Thoracic aorta (tissue), 2 donors: ENCODE results near the gene DCTN3. TPM values are rescaled to one million over a fixed set of nuclear protein-coding genes. Genes with fewer than 3 reads are reported as not detected.

Experiments
- ATAC-seq: fragments of 150-250 bp; one replicate; pipeline ENCODE4 v1.8.0; 2017; ENCODE audit warnings: low read depth; ENCODE audit not compliant: insufficient number of reproducible peaks, low FRiP score
- DNase-seq: peaks from one replicate; pipeline ENCODE4 v3.0.0-alpha.2; 2020; ENCODE audit warnings: low spot score
- H3K27ac ChIP-seq, 2 donors: fragments of 200-600 bp; sonication (generic); 1 replicate in 1 of 2; 2 replicates in 1 of 2; pipeline ENCODE4 v1.5.1; 2016; ENCODE audit warnings: mild to moderate bottlenecking in 2 of 2, moderate library complexity in 2 of 2
- H3K27me3 ChIP-seq: fragments of 200-600 bp; sonication (generic); replicated peaks from 2 replicates; pipeline ENCODE4 v1.6.0; 2016; ENCODE audit warnings: mild to moderate bottlenecking; ENCODE audit not compliant: insufficient read depth
- H3K36me3 ChIP-seq: fragments of 200-600 bp; sonication (generic); one replicate; pipeline ENCODE4 v1.5.1; 2016
- H3K4me1 ChIP-seq, 2 donors: fragments of 200-600 bp; sonication (generic); 1 replicate in 1 of 2; 2 replicates in 1 of 2; pipeline versions ENCODE4 v1.5.1 to v1.6.0; 2016; ENCODE audit warnings: low read depth in 2 of 2, mild to moderate bottlenecking in 1 of 2; ENCODE audit not compliant: control insufficient read depth in 1 of 2
- H3K4me3 ChIP-seq: fragments of 200-600 bp; sonication (generic); 2 replicates; pipeline ENCODE4 v1.5.1; 2016; ENCODE audit warnings: mild to moderate bottlenecking
- H3K9me3 ChIP-seq: fragments of 200-600 bp; sonication (generic); 2 replicates; pipeline ENCODE4 v1.5.1; 2016
- total RNA-seq, 2 donors: library from RNA; depleted of rRNA; stranded (reverse); fragments of >200 nt; gene quantifications; one replicate each; pipeline versions ENCODE4 v1.1.0 to v1.2.3, GENCODE V29; 2016
- TF ChIP-seq, protein P1 (sequence below): fragments of 200-600 bp; sonication (generic); IDR thresholded peaks from one replicate; pipeline ENCODE4 v1.5.1; 2019; ENCODE audit warnings: antibody characterized with exemption

The DCTN3 gene
- total RNA-seq, 2 donors from 2014 or later = 48.1 to 70.4 TPM

DNA sequence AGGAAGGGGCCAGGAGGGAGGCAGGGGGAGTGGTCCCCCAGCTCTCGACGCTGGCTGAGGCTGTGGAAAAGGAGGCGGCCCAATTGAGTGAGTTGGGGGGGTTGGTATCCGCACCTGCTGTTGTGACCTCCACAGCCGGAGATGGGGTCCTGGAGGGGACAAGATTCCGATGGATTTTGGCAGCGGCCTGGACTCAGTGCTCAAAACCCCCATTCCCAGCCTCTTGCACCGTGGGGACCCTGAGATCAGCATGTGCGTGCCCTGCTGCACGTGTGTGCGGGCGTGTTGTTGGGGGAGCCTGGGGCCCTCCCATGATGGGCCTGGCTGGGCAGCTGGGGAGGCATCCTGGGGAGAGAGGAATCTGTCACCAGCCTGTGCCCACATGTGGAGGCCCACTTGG, 45.7 kb downstream of the DCTN3 start:
- no peak for DNase-seq
- Histone ChIP-seq H3K36me3 (no peaks in the 10 kb centered on the region), H3K4me3 (no peak overlapping the region), H3K27ac (no peak overlapping the region), H3K4me1 (peaks cover 0 to 10% of the 10 kb centered on the region in 2 donors), H3K9me3 (no peaks in the 10 kb centered on the region), H3K27me3 (peaks cover 9% of the 10 kb centered on the region)
- no peak for ATAC-seq
- TF ChIP-seq, protein P1, sequence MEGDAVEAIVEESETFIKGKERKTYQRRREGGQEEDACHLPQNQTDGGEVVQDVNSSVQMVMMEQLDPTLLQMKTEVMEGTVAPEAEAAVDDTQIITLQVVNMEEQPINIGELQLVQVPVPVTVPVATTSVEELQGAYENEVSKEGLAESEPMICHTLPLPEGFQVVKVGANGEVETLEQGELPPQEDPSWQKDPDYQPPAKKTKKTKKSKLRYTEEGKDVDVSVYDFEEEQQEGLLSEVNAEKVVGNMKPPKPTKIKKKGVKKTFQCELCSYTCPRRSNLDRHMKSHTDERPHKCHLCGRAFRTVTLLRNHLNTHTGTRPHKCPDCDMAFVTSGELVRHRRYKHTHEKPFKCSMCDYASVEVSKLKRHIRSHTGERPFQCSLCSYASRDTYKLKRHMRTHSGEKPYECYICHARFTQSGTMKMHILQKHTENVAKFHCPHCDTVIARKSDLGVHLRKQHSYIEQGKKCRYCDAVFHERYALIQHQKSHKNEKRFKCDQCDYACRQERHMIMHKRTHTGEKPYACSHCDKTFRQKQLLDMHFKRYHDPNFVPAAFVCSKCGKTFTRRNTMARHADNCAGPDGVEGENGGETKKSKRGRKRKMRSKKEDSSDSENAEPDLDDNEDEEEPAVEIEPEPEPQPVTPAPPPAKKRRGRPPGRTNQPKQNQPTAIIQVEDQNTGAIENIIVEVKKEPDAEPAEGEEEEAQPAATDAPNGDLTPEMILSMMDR = no peak

DNA sequence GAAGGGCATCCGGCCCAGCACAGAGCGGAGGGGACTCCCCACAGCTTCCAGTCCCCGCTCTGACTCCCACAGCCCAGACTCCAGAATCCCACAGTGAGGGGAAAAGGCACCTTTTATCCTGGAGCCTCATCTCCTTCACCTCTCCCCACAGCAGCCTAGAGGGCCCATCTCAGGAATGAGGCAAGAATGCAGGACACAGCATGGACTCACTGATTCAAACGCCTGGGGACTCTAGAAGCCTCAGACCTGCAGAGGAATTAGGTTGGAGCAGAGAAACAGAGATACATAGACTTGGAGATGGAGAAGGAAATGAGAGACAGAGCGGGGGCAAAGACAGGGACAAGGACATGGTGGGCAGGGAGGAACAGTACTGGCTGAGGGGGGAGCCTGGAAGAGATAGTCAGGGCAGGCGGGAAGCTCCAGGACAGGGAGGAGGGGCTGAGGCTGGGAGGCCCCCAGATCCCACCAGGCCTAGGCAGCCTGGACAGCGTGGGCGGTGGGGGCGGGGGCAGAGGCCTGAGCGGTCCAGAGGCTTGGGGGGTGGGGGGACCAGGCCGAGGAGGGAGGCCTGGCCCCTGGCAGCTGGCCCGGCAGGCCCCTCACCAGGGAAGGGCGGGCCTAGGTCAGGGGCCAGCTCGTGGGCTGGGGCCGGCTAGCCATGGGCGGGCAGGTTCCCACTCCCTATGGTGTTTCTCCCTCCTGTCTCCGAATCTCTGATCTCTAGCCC, 46.5 kb downstream of the DCTN3 start:
- ATAC-seq (no peak), DNase-seq (no peak)
- no peak overlapping the region for H3K27ac ChIP-seq
- H3K9me3 ChIP-seq = no peaks in the 10 kb centered on the region
- no peaks in the 10 kb centered on the region for H3K36me3 ChIP-seq
- TF ChIP-seq, protein P1 = no peak
- H3K4me1 ChIP-seq = peaks cover 0 to 4% of the 10 kb centered on the region in 2 donors
- no peak overlapping the region for H3K4me3 ChIP-seq
- peaks cover 3% of the 10 kb centered on the region for H3K27me3 ChIP-seq

DNA sequence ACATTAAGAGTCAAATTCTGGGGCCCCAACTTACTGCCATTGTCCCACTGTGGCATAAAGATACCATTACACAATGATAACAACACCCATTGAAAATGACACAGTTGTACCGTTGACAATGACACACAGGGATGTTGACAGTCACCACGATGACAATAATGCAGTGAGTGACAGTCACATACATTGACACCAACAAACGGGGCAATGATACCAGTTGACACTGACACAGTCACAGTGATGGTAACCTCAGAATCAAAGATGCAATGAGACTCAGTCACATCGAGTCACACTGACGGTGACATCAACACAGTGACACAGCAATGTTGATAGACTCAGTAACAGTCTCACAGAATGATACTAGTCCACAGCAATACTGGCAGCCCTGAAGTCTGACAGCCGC, 47.7 kb downstream of the DCTN3 start:
- Histone ChIP-seq H3K36me3 (no peaks in the 10 kb centered on the region), H3K4me1 (no peaks in the 10 kb centered on the region), H3K27me3 (no peaks in the 10 kb centered on the region), H3K4me3 (no peak overlapping the region), H3K27ac (no peak overlapping the region), H3K9me3 (no peaks in the 10 kb centered on the region)
- TF ChIP-seq, protein P1 = no peak
- ATAC-seq (no peak), DNase-seq (no peak)

DNA sequence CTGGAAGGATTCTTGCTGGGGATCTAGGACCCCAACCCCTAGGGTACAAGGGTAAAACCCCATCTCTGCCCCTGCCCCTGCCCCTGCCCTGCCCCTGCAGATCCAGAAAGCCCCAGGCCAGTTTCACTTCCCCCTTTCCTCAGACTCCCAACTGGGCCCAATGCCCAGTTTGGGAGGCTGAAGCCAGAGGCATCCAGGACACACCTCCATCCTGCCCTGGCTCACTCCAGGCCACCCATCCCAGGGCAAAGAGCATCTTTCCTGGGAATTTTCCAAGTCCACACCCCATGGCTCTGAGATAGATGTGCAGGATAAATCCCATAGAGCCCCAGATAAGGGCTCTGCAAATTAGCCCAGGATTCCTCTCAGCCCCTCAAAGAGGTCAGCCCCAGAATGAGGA, 48.2 kb downstream of the DCTN3 start:
- H3K4me3 ChIP-seq = no peak overlapping the region
- no peaks in the 10 kb centered on the region for H3K36me3 ChIP-seq
- no peaks in the 10 kb centered on the region for H3K9me3 ChIP-seq
- no peaks in the 10 kb centered on the region for H3K4me1 ChIP-seq
- DNase-seq (no peak), ATAC-seq (no peak)
- TF ChIP-seq, protein P1 = no peak
- H3K27me3 ChIP-seq = no peaks in the 10 kb centered on the region
- H3K27ac ChIP-seq = no peak overlapping the region

DNA sequence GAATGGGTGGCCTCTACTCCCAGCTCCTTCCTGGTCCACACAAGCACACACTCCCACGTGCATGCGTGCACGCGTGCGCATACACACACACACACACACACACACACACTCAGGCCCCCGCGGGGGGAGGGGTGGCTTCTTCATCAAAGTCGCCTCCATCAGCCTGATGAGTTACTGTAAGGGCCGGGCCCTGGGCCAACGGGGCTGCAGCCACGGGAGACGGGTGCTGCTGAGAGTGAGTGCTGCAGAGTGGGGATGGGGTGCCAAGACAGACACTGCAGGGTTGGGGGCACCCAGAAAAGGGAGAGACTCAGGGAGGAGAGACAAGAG, 48.8 kb downstream of the DCTN3 start:
- no peaks in the 10 kb centered on the region for H3K9me3 ChIP-seq
- H3K4me1 ChIP-seq = no peaks in the 10 kb centered on the region
- H3K4me3 ChIP-seq = no peak overlapping the region
- TF ChIP-seq, protein P1 = no peak
- no peaks in the 10 kb centered on the region for H3K36me3 ChIP-seq
- DNase-seq (no peak), ATAC-seq (no peak)
- peaks cover 3% of the 10 kb centered on the region for H3K27me3 ChIP-seq
- no peak overlapping the region for H3K27ac ChIP-seq
